H9 (cell line): ENCODE results near the gene PRKCZ. TPM values are rescaled to one million over a fixed set of nuclear protein-coding genes. Genes with fewer than 3 reads are reported as not detected.

Experiments
- DNase-seq: peaks from one replicate; pipeline ENCODE4 v3.0.0-alpha.2; 2017
- H2AFZ ChIP-seq: one replicate; pipeline ENCODE4 v1.6.1; 2013; ENCODE audit warnings: mild to moderate bottlenecking, low read length, control low read depth, moderate library complexity
- H2AK5ac ChIP-seq: 2 replicates; pipeline ENCODE4 v1.6.1; 2013; ENCODE audit warnings: low read length, control low read depth, mixed read lengths; ENCODE audit not compliant: insufficient read length
- H2BK120ac ChIP-seq: one replicate; pipeline ENCODE4 v1.6.1; 2013; ENCODE audit warnings: low read depth, mild to moderate bottlenecking, low read length, control low read depth, inconsistent platforms; ENCODE audit not compliant: poor library complexity, severe bottlenecking
- H2BK12ac ChIP-seq: 2 replicates; pipeline ENCODE4 v1.6.1; 2013; ENCODE audit warnings: low read length, control low read depth, mixed read lengths, low read depth; ENCODE audit not compliant: insufficient read length
- H2BK15ac ChIP-seq: 2 replicates; pipeline ENCODE4 v1.6.1; 2013; ENCODE audit warnings: low read depth, low read length, control low read depth
- H2BK20ac ChIP-seq: one replicate; pipeline ENCODE4 v1.6.1; 2013; ENCODE audit warnings: low read depth, mild to moderate bottlenecking, low read length, control low read depth, inconsistent platforms; ENCODE audit not compliant: poor library complexity, severe bottlenecking
- H2BK5ac ChIP-seq: 2 replicates; pipeline ENCODE4 v1.6.1; 2013; ENCODE audit warnings: low read length, control low read depth, mixed read lengths; ENCODE audit not compliant: insufficient read length
- H3K14ac ChIP-seq: 2 replicates; pipeline ENCODE4 v1.6.1; 2013; ENCODE audit warnings: low read length, control low read depth; ENCODE audit not compliant: insufficient read depth
- H3K18ac ChIP-seq: 2 replicates; pipeline ENCODE4 v1.6.1; 2013; ENCODE audit warnings: low read depth, mild to moderate bottlenecking, mixed read lengths, low read length, control low read depth; ENCODE audit not compliant: insufficient read length
- H3K23ac ChIP-seq: 2 replicates; pipeline ENCODE4 v1.6.1; 2013; ENCODE audit warnings: low read length, control low read depth, mixed read lengths, low read depth; ENCODE audit not compliant: insufficient read length
- H3K23me2 ChIP-seq: 2 replicates; pipeline ENCODE4 v1.6.1; 2013; ENCODE audit warnings: low read depth, mild to moderate bottlenecking, mixed read lengths, low read length, control low read depth; ENCODE audit not compliant: insufficient read length, poor library complexity, severe bottlenecking
- H3K27ac ChIP-seq: 2 replicates; pipeline ENCODE4 v1.5.1; 2013; ENCODE audit warnings: low read length, control low read depth, mixed read lengths, low read depth; ENCODE audit not compliant: insufficient read length
- H3K27me3 ChIP-seq: 2 replicates; pipeline ENCODE4 v1.6.1; 2013; ENCODE audit warnings: low read length, control low read depth, inconsistent platforms; ENCODE audit not compliant: insufficient read depth
- H3K4ac ChIP-seq: 2 replicates; pipeline ENCODE4 v1.6.1; 2013; ENCODE audit warnings: low read depth, mild to moderate bottlenecking, control low read depth, inconsistent platforms, low read length, moderate library complexity
- H3K4me1 ChIP-seq: 2 replicates; pipeline ENCODE4 v1.6.1; 2013; ENCODE audit warnings: low read length, control low read depth, inconsistent platforms; ENCODE audit not compliant: insufficient read depth
- H3K4me2 ChIP-seq: 2 replicates; pipeline ENCODE4 v1.6.1; 2013; ENCODE audit warnings: low read length, control low read depth, mixed read lengths; ENCODE audit not compliant: insufficient read length, insufficient read depth
- H3K56ac ChIP-seq: 2 replicates; pipeline ENCODE4 v1.6.1; 2013; ENCODE audit warnings: low read depth, mild to moderate bottlenecking, mixed read lengths, low read length, control low read depth; ENCODE audit not compliant: insufficient read length
- H3K79me1 ChIP-seq: 2 replicates; pipeline ENCODE4 v1.6.1; 2013; ENCODE audit warnings: low read depth, mild to moderate bottlenecking, moderate library complexity, low read length, control low read depth, inconsistent platforms; ENCODE audit not compliant: insufficient read depth, poor library complexity, severe bottlenecking
- H3K79me2 ChIP-seq: 2 replicates; pipeline ENCODE4 v1.6.1; 2013; ENCODE audit warnings: low read length, control low read depth, inconsistent platforms; ENCODE audit not compliant: insufficient read depth
- H3K9ac ChIP-seq: 2 replicates; pipeline ENCODE4 v1.6.1; 2013; ENCODE audit warnings: low read length, control low read depth, mixed read lengths; ENCODE audit not compliant: insufficient read length; ENCODE audit errors: extremely low read depth
- H3K9me3 ChIP-seq: one replicate; pipeline ENCODE4 v1.6.1; 2013; ENCODE audit warnings: low read depth, low read length, inconsistent platforms; ENCODE audit not compliant: control insufficient read depth
- H3T11ph ChIP-seq: one replicate; pipeline ENCODE4 v1.6.1; 2013; ENCODE audit warnings: mild to moderate bottlenecking, low read length, control low read depth, inconsistent platforms
- H4K20me1 ChIP-seq: one replicate; pipeline ENCODE4 v1.6.1; 2013; ENCODE audit not compliant: control insufficient read depth, insufficient read length, insufficient read depth
- H4K5ac ChIP-seq: 2 replicates; pipeline ENCODE4 v1.6.1; 2013; ENCODE audit warnings: low read depth, mild to moderate bottlenecking, mixed read lengths, low read length, control low read depth; ENCODE audit not compliant: insufficient read length
- H4K8ac ChIP-seq: replicated peaks from 2 replicates; pipeline ENCODE4 v1.6.1; 2013; ENCODE audit warnings: low read length, control low read depth, mixed read lengths, low read depth; ENCODE audit not compliant: insufficient read length
- H4K91ac ChIP-seq: 2 replicates; pipeline ENCODE4 v1.6.1; 2013; ENCODE audit warnings: low read depth, mild to moderate bottlenecking, moderate library complexity, mixed read lengths, low read length, control low read depth; ENCODE audit not compliant: insufficient read length
- H3K27ac Mint-ChIP-seq, 3 experiments: 2 replicates in 2 of 3; 3 replicates in 1 of 3; pipeline ENCODE4 v1.8.0; 2020 to 2021; ENCODE audit warnings: mixed read lengths in 3 of 3, mild to moderate bottlenecking in 1 of 3, moderate library complexity in 1 of 3
- H3K27me3 Mint-ChIP-seq: 2 replicates; pipeline ENCODE4 v1.8.0; 2021; ENCODE audit warnings: low read depth, mild to moderate bottlenecking, moderate library complexity, mixed read lengths
- H3K36me3 Mint-ChIP-seq, 3 experiments: 2 replicates in 2 of 3; 3 replicates in 1 of 3; pipeline ENCODE4 v1.8.0; 2020 to 2021; ENCODE audit warnings: low read depth in 3 of 3, mixed read lengths in 3 of 3; ENCODE audit not compliant: insufficient read depth in 1 of 3
- H3K4me1 Mint-ChIP-seq, 2 experiments: 2 replicates each; pipeline ENCODE4 v1.8.0; 2020; ENCODE audit warnings: mixed read lengths in 2 of 2
- H3K4me3 Mint-ChIP-seq, 2 experiments: 2 replicates in 1 of 2; 3 replicates in 1 of 2; pipeline ENCODE4 v1.8.0; 2020 to 2021; ENCODE audit warnings: mild to moderate bottlenecking in 2 of 2, mixed read lengths in 2 of 2, moderate library complexity in 1 of 2
- H3K9me3 Mint-ChIP-seq, 2 experiments: 2 replicates in 1 of 2; 3 replicates in 1 of 2; pipeline ENCODE4 v1.8.0; 2020; ENCODE audit warnings: mild to moderate bottlenecking in 2 of 2, mixed read lengths in 2 of 2, moderate library complexity in 1 of 2
- CTCF ChIP-seq: fragments of 200-600 bp; sonication (generic); conservative IDR thresholded peaks from 3 replicates; pipeline ENCODE4 v1.8.0; 2021; ENCODE audit warnings: antibody characterized with exemption, mild to moderate bottlenecking
- WGBS: extraction: QIAGEN DNeasy Blood & Tissue Kit; methylation state at CpG from one replicate; pipeline ENCODE4 v1.1.7; 2013; ENCODE audit warnings: missing lambda C conversion rate, low lambda C conversion rate, mixed read lengths; ENCODE audit not compliant: insufficient read length; ENCODE audit errors: extremely low coverage; 5-methylcytosine and 5-hydroxymethylcytosine counted together
- total RNA-seq: library from RNA; stranded (reverse); gene quantifications from 2 replicates; pipeline ENCODE4 v1.2.1, GENCODE V29; 2021

PRKCZ gene
- total RNA-seq, 1 experiment from 2014 or later, result 48.4 TPM

- no peak overlapping the region for H3K4ac ChIP-seq
- no peak for DNase-seq
- TF ChIP-seq CTCF, result no peak
These were observed 216 bp downstream of the PRKCZ start for GRCh38 chr1:2050461-2050792.

More at GRCh38 chr1:2050461-2050792, 216 bp downstream of the PRKCZ start:
- no peaks in the 10 kb centered on the region for H3K27me3 ChIP-seq
- H3T11ph ChIP-seq, result no peak overlapping the region
- peaks cover 1 to 2% (median 2%) of the 10 kb centered on the region in 3 experiments for H3K36me3 Mint-ChIP-seq
- no peak overlapping the region for H3K9ac ChIP-seq
- no peak overlapping the region for H2AK5ac ChIP-seq
- peaks cover 16% of the 10 kb centered on the region for H3K27me3 Mint-ChIP-seq
- H3K9me3 ChIP-seq, result no peaks in the 10 kb centered on the region
- peaks cover 18 to 33% of the 10 kb centered on the region in 2 experiments for H3K4me1 Mint-ChIP-seq
- H4K20me1 ChIP-seq, result no peaks in the 10 kb centered on the region
- no peak overlapping the region for H2BK12ac ChIP-seq
- no peak overlapping the region for H3K23ac ChIP-seq
- H4K5ac ChIP-seq, result no peak overlapping the region
- no CpG with 5 or more reads among the region's 51 CpGs for WGBS
- no peak overlapping the region for H3K27ac ChIP-seq
- H4K8ac ChIP-seq, result no peak overlapping the region
- no peaks in the 10 kb centered on the region for H3K79me1 ChIP-seq
- H3K27ac Mint-ChIP-seq, result no peak overlapping the region
- H2AFZ ChIP-seq, result no peak overlapping the region
- peaks cover 0 to 2% of the 10 kb centered on the region in 2 experiments; a peak in 2 of 5 replicates for H3K9me3 Mint-ChIP-seq
- H3K14ac ChIP-seq, result no peak overlapping the region
- no peak overlapping the region for H3K56ac ChIP-seq
- no peak overlapping the region for H2BK5ac ChIP-seq
- no peak overlapping the region for H2BK15ac ChIP-seq
- no peak overlapping the region for H2BK20ac ChIP-seq
- H2BK120ac ChIP-seq, result no peak overlapping the region
- H3K23me2 ChIP-seq, result peaks cover 10% of the 10 kb centered on the region
- H3K4me1 ChIP-seq, result no peaks in the 10 kb centered on the region; the same call in 1 of the 2 replicates
- H3K18ac ChIP-seq, result no peak overlapping the region
- H4K91ac ChIP-seq, result no peak overlapping the region
- H3K4me2 ChIP-seq, result peak overlapping the region; percentile 38
- H3K79me2 ChIP-seq, result peaks cover 2% of the 10 kb centered on the region; the same call in 1 of the 2 replicates
- H3K4me3 Mint-ChIP-seq, result peak overlapping the region; percentile 65 to 80
